K562 (cell line): ENCODE measurements around the gene LRMDA.

Experiments used
- CTCF ChIP-seq, 3 experiments: IDR thresholded peaks in 2 of 3; conservative IDR thresholded peaks in 1 of 3; 2 replicates each; pipeline ENCODE4 v1.5.1; 2011 to 2012; ENCODE audit warnings: low read length in 3 of 3, mild to moderate bottlenecking in 3 of 3, control low read depth in 2 of 3, improper control_type of control experiment in 1 of 3, inconsistent platforms in 1 of 3, low read depth in 1 of 3, mixed read lengths in 1 of 3, moderate library complexity in 1 of 3; ENCODE audit not compliant: insufficient read depth in 2 of 3
- EZH2 ChIP-seq: IDR thresholded peaks from 2 replicates; pipeline ENCODE4 v1.6.1; 2012; ENCODE audit warnings: low read depth, mild to moderate bottlenecking, inconsistent platforms, low read length, borderline replicate concordance
- KDM1A ChIP-seq, 2 experiments: fragments of 450-650 bp; IDR thresholded peaks; 2 replicates each; pipeline ENCODE4 v1.6.1; 2016; ENCODE audit warnings: mild to moderate bottlenecking in 2 of 2
- POLR2AphosphoS5 ChIP-seq: IDR thresholded peaks from 2 replicates; pipeline ENCODE4 v1.6.1; 2011; ENCODE audit warnings: mild to moderate bottlenecking, low read depth, low read length, moderate library complexity; ENCODE audit not compliant: control insufficient read depth, insufficient read depth
- ZNF274 ChIP-seq: IDR thresholded peaks from 2 replicates; pipeline ENCODE4 v1.6.1; 2011; ENCODE audit warnings: low read depth, mild to moderate bottlenecking, low read length, moderate library complexity, borderline replicate concordance
- TF ChIP-seq, protein P1 (sequence below): fragments of 450-650 bp; formaldehyde crosslinking; IDR thresholded peaks from 2 replicates; pipeline ENCODE4 v1.4.0; 2022; ENCODE audit warnings: missing genetic modification characterization

- TF ChIP-seq, protein P1, sequence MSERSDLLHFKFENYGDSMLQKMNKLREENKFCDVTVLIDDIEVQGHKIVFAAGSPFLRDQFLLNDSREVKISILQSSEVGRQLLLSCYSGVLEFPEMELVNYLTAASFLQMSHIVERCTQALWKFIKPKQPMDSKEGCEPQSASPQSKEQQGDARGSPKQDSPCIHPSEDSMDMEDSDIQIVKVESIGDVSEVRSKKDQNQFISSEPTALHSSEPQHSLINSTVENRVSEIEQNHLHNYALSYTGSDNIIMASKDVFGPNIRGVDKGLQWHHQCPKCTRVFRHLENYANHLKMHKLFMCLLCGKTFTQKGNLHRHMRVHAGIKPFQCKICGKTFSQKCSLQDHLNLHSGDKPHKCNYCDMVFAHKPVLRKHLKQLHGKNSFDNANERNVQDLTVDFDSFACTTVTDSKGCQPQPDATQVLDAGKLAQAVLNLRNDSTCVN, result no peak
- no peak for TF ChIP-seq EZH2
- TF ChIP-seq CTCF (IDR thresholded peaks at IDR 0.05 in 2 of 3, conservative IDR thresholded peaks at IDR 0.05 in 1 of 3; ENCODE audit: insufficient read depth in 2 of 3, low read depth in 1 of 3, low read length in 3 of 3), result no peak
- no peak for TF ChIP-seq KDM1A (IDR thresholded peaks at IDR 0.05)
- no peak for TF ChIP-seq POLR2AphosphoS5
- no peak for TF ChIP-seq ZNF274
Observed at GRCh38 chr10:75512203-75512933, 80.9 kb downstream of the LRMDA start.
